Inflammatory macrophage treated with lipopolysaccharide for 1 hour (primary cell): ENCODE results near the gene RABGEF1.
"Not testable (repeated sequence)": the region's sequence is repeated elsewhere in the genome, so short reads cannot be mapped to it uniquely, and the experiment has no call there.

Source experiments
- DNase-seq, 2 donors: peaks; one replicate each; pipeline ENCODE4 v3.0.0-alpha.2; 2020 to 2022

The RABGEF1 gene

GRCh38 chr7:66766041-66766440, 25.5 kb downstream of the RABGEF1 start:
- DNase-seq: no peak

DNA sequence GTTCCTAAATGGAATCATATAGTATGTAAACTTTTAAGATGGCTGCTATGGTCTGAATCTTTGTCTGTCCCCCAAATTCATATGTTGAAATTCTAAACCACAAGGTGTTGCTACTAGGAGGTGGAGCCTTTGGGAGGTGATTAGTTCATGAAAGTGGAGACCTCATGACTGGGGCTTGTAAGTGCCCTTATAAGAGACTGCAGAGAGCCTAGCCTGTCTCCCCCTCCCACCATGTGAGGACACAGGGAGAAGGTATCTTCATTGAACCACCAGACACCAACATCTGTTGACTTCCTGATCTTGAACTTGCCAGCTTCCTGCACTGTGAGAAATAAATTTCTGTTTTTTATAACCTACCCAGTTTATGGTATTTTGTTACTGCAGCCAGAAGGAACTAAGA, 27.0 kb downstream of the RABGEF1 start:
- not testable (repeated sequence) for DNase-seq

DNA sequence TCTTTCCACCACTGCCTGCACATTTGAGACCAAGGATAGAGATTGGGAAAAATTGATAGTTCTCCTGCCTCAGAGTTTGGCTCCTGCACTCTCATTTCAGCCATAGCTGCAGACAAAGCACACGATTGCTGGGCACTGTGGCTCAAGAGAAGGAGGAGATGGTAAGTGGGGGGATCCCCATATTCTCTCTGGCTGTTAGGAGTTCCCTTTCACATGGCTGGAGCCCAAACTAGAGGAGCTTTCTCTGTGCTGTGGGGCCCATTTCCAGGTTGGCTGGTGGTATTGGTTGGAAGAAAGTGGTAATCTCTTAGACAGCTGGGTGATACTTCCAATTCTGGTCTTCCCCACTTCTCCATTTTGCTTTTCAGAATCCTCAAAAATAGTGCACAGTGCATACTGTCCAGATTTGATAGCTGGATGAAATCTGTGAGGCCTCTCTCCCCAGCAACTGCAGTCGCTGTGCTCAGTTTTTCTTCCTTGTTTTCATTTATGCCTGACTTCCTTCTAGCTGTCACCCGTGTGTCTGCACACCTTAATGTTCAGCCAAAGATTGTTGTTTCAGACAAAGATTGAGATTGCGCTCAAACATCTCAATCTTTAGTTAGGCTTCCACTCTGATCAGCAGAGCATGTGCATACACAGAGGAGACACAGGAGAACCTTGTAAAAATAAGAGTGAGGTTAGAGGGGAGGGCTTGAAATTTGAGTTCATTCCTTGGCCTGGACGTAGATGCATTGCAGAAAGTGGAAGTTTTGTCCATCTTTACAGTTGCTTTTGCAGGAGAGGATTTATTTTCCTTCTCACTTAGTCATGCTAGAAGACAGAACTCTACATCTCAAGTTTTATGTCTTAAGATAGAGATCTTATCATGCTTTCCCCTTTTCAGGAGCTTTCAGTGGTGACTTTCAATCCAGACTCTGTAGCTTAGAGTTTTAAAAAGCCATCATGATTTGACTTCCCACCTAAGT, 28.6 kb downstream of the RABGEF1 start:
- no peak for DNase-seq

DNA sequence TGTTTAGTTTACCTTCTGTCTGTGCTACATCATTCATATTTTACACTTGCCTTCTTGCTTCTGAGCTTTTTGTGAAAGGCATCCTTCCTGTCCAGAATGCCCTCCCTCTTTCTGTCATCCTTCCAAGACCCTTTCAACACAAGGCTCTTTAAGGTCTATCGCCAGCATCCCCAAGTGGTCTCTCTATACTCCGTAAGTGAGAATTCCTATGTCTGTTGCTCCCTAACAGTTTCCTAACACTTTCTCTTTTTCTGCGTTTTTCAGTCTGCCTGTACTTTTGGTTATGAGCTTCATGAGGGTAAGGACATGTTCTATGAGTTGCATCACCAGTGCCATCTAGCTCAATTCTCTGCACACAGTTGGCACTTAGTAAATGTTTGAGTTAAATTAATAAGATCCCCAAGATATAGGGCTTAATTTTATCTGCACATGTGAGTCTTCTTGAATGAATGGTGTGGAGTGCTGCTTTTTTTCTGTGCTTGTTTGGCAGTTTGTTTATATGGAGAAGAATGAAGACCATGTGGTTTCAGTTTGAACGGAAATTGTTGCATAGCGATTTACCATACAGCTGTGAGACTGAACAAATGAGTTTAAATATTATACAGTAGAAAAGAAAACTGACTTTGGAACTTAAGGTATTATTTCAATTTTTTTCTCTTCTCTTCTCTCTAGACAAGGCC, 29.4 kb downstream of the RABGEF1 start:
- DNase-seq: no peak

GRCh38 chr7:66771795-66772194, 31.3 kb downstream of the RABGEF1 start:
- no peak for DNase-seq

DNA sequence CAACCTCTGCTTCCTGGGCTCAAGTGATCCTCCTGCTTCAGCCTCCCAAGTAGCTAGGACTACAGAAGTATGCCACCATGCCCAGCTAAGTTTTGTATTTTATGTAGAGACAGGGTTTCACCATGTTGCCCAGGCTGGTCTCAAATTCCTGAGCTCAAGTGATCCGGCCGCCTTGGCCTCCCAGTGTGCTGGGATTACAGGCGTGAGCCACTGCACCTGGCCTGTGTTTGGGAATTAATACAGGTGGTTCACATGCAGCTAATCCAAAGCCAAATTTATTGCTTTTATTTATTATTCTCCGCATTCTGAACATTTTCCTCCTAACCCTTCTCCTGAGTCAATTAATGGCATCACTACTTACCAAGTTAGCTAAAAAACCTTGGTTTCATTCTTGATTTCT, 33.2 kb downstream of the RABGEF1 start:
- DNase-seq: not testable (repeated sequence)

- not testable (repeated sequence) for DNase-seq
Measured at GRCh38 chr7:66776383-66776782, 35.9 kb downstream of the RABGEF1 start.

GRCh38 chr7:66776800-66777442, 36.4 kb downstream of the RABGEF1 start:
- DNase-seq: no peak

GRCh38 chr7:66778201-66778600, 37.7 kb downstream of the RABGEF1 start:
- no peak for DNase-seq

GRCh38 chr7:66779669-66780409, 39.3 kb downstream of the RABGEF1 start:
- DNase-seq: peak; percentile 68 to 72

DNA sequence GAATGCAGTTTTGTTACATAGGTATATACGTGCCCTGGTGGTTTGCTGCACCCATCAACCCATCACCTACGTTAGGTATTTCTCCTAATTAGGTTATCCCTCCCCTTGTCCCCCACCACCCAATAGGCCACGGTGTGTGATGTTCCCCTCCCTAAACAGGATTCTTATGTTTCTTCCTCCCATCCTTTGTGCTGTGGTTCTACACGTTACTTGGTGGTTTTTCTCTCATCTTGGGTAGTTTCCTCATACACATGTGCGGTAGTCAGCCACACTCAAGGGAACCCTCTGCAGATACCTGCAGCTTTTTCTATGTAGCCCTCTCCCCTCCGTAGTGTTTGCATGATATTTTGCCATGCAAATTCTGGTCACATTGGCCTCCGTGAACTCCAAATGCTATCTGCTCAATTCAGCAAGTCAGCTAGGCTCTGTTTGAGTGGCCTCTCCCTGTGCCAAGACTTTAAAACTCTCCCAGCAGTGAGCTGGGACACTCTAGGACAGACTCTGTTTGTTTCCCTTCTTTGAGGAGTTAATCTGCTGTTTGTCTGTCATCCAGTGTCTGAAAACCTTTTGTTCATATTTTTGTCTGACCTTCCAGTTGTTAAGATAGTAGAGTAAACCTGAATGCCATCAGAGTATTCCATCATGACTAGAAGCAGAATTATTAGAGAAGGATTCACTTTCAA, 41.0 kb downstream of the RABGEF1 start:
- DNase-seq: no peak

DNA sequence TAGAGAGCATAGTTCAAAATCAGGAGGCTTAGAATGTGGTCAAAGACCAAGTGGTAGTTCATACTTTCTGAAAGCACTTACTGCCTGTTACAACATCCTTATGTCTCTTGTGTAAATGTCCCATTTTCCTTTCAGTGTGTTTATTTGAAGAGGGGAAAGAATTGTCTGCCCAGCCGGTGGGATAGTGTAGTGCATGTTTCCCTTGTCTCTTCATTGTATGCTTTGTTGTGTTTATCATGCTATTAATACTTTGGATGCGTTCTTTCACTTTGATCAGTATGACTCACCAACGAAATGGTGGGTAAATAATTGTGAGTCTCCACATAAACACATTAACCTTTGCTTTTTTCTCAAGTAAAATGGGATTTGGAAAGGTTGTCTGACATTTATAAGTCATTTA, 42.3 kb downstream of the RABGEF1 start:
- DNase-seq: not testable (repeated sequence)

- DNase-seq: not testable (repeated sequence)
Measured at GRCh38 chr7:66783887-66784595, 43.5 kb downstream of the RABGEF1 start.

GRCh38 chr7:66790196-66790595, 49.7 kb downstream of the RABGEF1 start:
- DNase-seq: no peak

DNA sequence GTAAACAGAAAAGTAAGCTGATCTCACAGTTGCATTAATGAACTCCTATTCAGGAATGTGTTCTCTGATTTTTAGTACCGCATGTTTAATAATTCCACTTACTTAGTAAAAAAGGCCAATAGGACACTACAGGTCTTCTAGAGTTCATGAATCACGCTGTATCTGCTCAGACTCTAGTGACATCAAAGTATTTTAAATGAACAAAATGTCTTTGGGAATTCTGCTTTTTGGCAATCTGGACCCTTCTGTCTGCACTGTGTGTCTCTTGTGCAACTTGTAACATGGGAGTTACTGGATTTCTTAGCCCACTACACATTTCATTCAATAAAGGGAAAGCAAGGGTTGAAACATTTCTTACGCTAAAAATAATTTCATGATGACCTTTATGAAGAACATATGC, 50.2 kb downstream of the RABGEF1 start:
- DNase-seq: peak; percentile 12 to 29

DNA sequence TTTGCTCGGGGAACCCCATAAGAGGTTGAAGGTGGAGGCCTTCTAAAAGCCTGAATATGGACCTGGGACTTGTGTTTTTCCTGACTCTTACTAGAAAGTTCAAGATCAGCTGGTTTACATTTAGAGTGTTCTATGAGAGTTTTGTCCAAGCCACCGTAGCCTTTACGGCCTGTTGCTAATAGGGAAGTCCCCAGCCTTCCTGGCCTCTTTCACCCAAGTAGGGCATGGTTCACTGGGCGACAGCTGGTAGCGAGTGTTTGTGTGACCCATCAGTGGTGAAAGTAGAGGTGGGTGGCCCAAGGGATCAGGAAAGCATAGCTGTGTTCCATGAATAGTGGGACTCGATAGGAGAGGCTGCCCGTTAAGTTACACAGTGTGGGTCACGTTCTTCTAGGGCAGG, 60.1 kb downstream of the RABGEF1 start:
- no peak for DNase-seq

DNA sequence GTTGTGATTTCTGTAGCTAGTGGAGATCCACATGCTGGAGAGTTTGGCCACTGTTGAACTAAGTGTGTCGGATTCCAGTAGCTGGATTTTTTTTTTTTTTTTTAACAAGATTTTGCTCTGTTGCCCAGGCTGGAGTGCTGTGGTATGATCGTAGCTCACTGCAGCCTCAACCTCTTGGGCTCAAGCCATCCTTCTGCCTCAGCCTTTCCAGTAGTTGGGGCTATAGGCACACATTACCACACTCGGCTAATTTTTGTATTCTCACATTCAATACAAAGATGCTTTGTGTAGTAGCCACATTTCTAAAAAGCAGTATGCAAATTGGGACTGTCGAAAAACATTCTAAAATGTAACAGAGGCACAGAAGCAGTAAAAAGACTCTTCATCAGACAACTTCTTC, 63.5 kb downstream of the RABGEF1 start:
- DNase-seq: no peak

GRCh38 chr7:66807736-66808135, 67.2 kb downstream of the RABGEF1 start:
- DNase-seq: no peak

DNA sequence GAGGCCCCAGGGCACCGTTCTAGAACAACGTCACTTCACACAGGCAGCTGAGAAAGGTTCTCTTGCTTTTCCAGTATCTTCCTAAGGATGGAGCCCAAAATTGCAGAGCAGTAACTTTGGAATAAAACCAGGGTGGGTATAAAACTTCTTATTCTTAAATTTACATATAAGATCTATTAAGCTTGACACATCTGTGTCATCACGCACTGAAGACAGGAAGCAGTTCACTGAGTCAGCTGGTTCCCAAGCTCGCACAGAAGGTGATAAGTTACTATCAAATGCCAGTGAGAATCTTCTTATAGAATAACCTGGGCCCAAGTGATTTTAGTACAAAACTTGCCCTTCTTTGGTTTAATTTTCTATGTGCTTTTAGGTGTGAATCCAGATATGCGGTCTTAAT, 70.2 kb downstream of the RABGEF1 start:
- DNase-seq: no peak

GRCh38 chr7:66815186-66815875, 74.8 kb downstream of the RABGEF1 start:
- DNase-seq: not testable (repeated sequence)

- DNase-seq: peak; percentile 39 to 49
Measured at GRCh38 chr7:66815951-66816350, 75.4 kb downstream of the RABGEF1 start.
